Mammary epithelial cell (primary cell): Measurements from ENCODE around the gene COL19A1.

ENCODE experiments used
- EZH2 ChIP-seq: IDR thresholded peaks from 2 replicates; pipeline ENCODE4 v1.6.1; 2012; ENCODE audit warnings: low read length, inconsistent platforms, borderline replicate concordance
- TF ChIP-seq, protein P1 (sequence below), 2 donors: IDR thresholded peaks in 1 of 2; conservative IDR thresholded peaks in 1 of 2; 2 replicates each; pipeline ENCODE4 v1.5.1; 2011 to 2012; ENCODE audit warnings: inconsistent platforms in 2 of 2, low read length in 2 of 2, mild to moderate bottlenecking in 2 of 2, control low read depth in 1 of 2, low read depth in 1 of 2; ENCODE audit not compliant: insufficient read depth in 1 of 2; ENCODE audit errors: extremely low read depth in 1 of 2

DNA sequence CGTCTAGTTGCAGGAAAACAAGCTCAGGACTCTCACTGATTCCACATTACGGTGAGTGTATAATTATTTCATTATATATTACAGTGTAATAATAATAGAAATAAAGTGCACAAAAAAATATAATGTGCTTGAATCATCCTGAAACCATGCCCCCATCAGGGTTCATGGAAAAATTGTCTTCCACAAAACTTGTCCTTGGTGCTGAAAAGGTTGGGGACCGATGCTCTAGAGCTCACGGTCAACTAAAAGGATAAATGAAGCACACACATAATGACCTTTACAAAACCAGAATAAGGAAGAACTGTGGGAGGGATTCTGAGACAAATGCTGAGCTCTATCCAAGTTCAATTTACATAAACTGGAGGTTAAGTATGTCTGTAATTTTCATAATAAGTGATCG lies 194.3 kb downstream of the COL19A1 start:
- TF ChIP-seq, protein P1, sequence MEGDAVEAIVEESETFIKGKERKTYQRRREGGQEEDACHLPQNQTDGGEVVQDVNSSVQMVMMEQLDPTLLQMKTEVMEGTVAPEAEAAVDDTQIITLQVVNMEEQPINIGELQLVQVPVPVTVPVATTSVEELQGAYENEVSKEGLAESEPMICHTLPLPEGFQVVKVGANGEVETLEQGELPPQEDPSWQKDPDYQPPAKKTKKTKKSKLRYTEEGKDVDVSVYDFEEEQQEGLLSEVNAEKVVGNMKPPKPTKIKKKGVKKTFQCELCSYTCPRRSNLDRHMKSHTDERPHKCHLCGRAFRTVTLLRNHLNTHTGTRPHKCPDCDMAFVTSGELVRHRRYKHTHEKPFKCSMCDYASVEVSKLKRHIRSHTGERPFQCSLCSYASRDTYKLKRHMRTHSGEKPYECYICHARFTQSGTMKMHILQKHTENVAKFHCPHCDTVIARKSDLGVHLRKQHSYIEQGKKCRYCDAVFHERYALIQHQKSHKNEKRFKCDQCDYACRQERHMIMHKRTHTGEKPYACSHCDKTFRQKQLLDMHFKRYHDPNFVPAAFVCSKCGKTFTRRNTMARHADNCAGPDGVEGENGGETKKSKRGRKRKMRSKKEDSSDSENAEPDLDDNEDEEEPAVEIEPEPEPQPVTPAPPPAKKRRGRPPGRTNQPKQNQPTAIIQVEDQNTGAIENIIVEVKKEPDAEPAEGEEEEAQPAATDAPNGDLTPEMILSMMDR (conservative IDR thresholded peaks at IDR 0.05 in 1 of 2, IDR thresholded peaks at IDR 0.05 in 1 of 2; ENCODE audit: extremely low read depth in 1 of 2, insufficient read depth in 1 of 2, low read depth in 1 of 2, low read length in 2 of 2), result no peak
- no peak for TF ChIP-seq EZH2
